ENCODE data around the gene SDC3.

The SDC3 gene

DNA sequence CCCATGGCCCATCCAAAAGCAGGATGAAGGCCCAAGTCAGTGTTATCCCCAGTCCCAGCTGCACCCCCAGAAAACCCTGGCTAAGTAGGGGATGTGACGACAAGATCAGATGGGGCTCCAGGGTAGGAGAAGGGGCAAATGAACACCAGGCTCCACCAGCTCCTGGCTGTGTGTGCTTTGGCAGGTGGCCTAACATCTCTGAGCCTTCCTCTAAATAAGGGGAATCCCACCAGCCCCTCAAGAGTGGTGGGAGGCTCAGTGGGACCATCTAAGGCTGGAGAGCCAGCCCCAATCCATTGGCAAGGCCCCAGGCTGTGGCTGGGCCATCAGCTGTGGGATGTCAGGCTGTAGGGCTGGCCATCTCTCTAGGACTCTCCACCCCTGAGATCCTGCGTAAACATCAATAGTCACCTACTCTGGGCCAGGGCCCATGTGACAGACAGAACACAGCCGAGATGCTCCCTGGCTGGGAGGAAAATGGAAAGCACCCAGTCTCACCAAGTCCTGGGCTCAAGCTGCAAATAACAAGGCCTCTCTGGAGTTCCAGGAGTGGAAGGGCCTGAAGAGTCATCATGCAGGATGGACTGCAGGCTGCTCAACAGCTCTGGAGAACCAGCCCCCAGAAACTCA is 7.5 kb downstream of the SDC3 start:
- TF ChIP-seq, protein P1, sequence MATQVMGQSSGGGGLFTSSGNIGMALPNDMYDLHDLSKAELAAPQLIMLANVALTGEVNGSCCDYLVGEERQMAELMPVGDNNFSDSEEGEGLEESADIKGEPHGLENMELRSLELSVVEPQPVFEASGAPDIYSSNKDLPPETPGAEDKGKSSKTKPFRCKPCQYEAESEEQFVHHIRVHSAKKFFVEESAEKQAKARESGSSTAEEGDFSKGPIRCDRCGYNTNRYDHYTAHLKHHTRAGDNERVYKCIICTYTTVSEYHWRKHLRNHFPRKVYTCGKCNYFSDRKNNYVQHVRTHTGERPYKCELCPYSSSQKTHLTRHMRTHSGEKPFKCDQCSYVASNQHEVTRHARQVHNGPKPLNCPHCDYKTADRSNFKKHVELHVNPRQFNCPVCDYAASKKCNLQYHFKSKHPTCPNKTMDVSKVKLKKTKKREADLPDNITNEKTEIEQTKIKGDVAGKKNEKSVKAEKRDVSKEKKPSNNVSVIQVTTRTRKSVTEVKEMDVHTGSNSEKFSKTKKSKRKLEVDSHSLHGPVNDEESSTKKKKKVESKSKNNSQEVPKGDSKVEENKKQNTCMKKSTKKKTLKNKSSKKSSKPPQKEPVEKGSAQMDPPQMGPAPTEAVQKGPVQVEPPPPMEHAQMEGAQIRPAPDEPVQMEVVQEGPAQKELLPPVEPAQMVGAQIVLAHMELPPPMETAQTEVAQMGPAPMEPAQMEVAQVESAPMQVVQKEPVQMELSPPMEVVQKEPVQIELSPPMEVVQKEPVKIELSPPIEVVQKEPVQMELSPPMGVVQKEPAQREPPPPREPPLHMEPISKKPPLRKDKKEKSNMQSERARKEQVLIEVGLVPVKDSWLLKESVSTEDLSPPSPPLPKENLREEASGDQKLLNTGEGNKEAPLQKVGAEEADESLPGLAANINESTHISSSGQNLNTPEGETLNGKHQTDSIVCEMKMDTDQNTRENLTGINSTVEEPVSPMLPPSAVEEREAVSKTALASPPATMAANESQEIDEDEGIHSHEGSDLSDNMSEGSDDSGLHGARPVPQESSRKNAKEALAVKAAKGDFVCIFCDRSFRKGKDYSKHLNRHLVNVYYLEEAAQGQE (IDR thresholded peaks at IDR 0.05; ENCODE audit: insufficient replicate concordance, low read depth), result no peak
- no peak for TF ChIP-seq GABPA (IDR thresholded peaks at IDR 0.05; ENCODE audit: low read depth)
- DNase-seq (ENCODE audit: low read depth in 1 of 2, low spot score in 1 of 2), result no peak
- H3K27ac ChIP-seq (replicated peaks), result no peak overlapping the region
- peaks cover 24% of the 10 kb centered on the region for H3K27me3 ChIP-seq (ENCODE audit: insufficient read depth, poor library complexity, severe bottlenecking)
- no peak overlapping the region for H3K4me3 ChIP-seq (replicated peaks; ENCODE audit: insufficient read depth, low read length)

DNA sequence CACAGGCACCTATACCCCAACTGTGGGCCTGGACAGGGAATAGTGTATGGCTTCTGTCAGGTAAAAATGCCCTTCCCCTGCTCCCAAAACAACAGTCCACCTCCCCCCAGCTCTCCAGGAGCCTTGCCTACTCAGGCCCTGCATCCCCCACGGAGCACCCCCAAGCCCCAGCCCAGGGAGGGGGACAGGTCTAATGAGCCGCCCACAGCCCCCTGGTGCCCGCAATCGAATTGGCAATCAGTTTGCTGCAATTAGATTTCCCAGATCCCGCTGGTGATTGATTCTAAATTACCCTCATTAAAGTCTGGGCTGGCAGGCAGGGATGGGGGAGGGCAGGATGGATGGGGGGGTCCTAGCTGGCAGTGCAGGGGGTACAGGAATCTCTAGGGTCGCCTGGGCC is 8.1 kb downstream of the SDC3 start:
- TF ChIP-seq, protein P1 (IDR thresholded peaks at IDR 0.05; ENCODE audit: insufficient replicate concordance, low read depth), result no peak
- TF ChIP-seq GABPA (IDR thresholded peaks at IDR 0.05; ENCODE audit: low read depth) (no peak), SPI1 (IDR thresholded peaks at IDR 0.05; ENCODE audit: borderline replicate concordance, low read depth) (no peak), POLR2AphosphoS5 (IDR thresholded peaks at IDR 0.05; ENCODE audit: low read depth) (no peak)
- TF ChIP-seq, protein P2, sequence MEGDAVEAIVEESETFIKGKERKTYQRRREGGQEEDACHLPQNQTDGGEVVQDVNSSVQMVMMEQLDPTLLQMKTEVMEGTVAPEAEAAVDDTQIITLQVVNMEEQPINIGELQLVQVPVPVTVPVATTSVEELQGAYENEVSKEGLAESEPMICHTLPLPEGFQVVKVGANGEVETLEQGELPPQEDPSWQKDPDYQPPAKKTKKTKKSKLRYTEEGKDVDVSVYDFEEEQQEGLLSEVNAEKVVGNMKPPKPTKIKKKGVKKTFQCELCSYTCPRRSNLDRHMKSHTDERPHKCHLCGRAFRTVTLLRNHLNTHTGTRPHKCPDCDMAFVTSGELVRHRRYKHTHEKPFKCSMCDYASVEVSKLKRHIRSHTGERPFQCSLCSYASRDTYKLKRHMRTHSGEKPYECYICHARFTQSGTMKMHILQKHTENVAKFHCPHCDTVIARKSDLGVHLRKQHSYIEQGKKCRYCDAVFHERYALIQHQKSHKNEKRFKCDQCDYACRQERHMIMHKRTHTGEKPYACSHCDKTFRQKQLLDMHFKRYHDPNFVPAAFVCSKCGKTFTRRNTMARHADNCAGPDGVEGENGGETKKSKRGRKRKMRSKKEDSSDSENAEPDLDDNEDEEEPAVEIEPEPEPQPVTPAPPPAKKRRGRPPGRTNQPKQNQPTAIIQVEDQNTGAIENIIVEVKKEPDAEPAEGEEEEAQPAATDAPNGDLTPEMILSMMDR (IDR thresholded peaks at IDR 0.05; ENCODE audit: insufficient read depth, low read length), result no peak
- DNase-seq (ENCODE audit: low read depth in 1 of 2, low spot score in 1 of 2), result no peak
- Histone ChIP-seq H3K4me3 (replicated peaks; ENCODE audit: insufficient read depth, low read length) (no peak overlapping the region), H3K27me3 (ENCODE audit: insufficient read depth, poor library complexity, severe bottlenecking) (peaks cover 25% of the 10 kb centered on the region), H3K27ac (replicated peaks) (no peak overlapping the region)

DNA sequence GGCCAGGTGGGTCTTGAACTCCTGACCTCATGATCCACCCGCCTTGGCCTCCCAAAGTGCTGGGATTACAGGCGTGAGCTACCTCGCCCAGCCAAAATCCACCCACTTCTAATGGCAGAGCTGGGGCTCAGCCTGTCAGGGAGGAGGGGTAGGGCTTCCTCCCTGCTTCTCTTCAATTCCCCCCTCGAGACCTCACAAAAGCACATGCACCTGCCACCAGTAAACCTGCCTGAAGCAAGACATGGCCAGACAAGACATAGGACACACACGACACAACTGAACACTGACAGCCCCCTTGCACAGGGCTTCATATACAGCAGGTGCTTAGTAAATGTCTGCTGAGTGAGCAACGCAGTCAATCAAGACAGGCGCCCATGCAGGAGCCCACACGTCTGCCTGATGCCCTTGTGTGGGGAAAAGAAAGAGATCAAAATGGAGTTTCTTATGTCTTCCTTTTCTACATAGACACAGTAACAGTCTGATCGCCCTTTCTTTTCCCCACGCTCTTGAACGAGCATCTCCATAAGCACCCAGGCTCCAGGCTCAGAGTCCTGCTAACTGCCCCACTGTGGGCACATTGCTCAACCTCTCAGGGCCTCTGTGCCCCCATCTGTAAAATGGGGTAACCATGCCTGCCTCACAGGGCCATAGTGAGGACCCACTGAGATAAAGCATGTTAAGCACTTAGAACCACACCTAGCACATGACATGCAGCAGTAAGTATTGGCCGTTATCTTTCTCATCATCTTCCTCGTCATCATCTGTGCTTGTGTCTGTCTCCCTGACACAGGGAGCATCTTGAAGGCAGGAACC is 8.8 kb downstream of the SDC3 start:
- no peak overlapping the region for H3K4me3 ChIP-seq (replicated peaks; ENCODE audit: insufficient read depth, low read length)
- TF ChIP-seq SPI1 (IDR thresholded peaks at IDR 0.05; ENCODE audit: borderline replicate concordance, low read depth) (no peak), GABPA (IDR thresholded peaks at IDR 0.05; ENCODE audit: low read depth) (no peak), POLR2AphosphoS5 (IDR thresholded peaks at IDR 0.05; ENCODE audit: low read depth) (no peak)
- TF ChIP-seq, protein P2 (IDR thresholded peaks at IDR 0.05; ENCODE audit: insufficient read depth, low read length), result no peak
- TF ChIP-seq, protein P1 (IDR thresholded peaks at IDR 0.05; ENCODE audit: insufficient replicate concordance, low read depth), result no peak
- DNase-seq (ENCODE audit: low read depth in 1 of 2, low spot score in 1 of 2), result no peak
- H3K27me3 ChIP-seq (ENCODE audit: insufficient read depth, poor library complexity, severe bottlenecking), result peaks cover 26% of the 10 kb centered on the region
- H3K27ac ChIP-seq (replicated peaks), result no peak overlapping the region

Measured in HL-60 (cell line).